Fibroblast of skin of right quadriceps (primary cell): Measurements from ENCODE around the gene NDUFV1.
"Not testable (repeated sequence)": the region's sequence is repeated elsewhere in the genome, so short reads cannot be mapped to it uniquely, and the experiment has no call there.

Experiments used
- DNase-seq: peaks from one replicate; pipeline ENCODE4 v3.0.0-alpha.2; 2013

The NDUFV1 gene

DNA sequence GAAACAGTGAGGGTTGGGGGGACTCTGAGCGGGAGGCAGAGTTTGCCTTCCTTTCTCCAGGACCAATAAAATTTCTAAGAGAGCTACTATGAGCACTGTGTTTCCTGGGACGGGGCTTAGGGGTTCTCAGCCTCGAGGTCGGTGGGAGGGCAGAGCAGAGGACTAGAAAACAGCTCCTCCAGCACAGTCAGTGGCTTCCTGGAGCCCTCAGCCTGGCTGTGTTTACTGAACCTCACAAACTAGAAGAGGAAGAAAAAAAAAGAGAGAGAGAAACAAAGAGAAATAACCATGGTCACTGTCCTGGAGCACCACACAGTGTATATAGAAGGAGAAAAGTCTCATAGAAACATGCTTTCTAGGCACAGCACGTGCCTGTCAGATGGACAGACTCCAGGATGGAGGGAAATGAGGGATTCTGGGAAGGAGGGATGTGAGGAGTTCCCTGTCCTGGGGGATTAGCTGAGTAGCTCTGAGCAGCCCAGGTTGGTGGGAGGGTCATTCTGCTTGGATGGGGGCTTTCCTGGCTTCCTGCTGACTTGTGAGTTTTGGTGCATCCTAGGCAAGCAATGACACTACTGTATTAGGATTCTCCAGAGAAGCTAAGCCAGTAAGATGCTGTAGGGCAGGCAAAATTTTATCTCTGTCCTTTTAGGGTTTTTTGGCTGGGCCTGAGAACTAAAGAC is 20.0 kb upstream of the NDUFV1 start:
- DNase-seq, result no peak

- no peak for DNase-seq
Observed at GRCh38 chr11:67588136-67588503, 18.6 kb upstream of the NDUFV1 start.

GRCh38 chr11:67588899-67589415 is 17.8 kb upstream of the NDUFV1 start:
- DNase-seq, result not testable (repeated sequence)

DNA sequence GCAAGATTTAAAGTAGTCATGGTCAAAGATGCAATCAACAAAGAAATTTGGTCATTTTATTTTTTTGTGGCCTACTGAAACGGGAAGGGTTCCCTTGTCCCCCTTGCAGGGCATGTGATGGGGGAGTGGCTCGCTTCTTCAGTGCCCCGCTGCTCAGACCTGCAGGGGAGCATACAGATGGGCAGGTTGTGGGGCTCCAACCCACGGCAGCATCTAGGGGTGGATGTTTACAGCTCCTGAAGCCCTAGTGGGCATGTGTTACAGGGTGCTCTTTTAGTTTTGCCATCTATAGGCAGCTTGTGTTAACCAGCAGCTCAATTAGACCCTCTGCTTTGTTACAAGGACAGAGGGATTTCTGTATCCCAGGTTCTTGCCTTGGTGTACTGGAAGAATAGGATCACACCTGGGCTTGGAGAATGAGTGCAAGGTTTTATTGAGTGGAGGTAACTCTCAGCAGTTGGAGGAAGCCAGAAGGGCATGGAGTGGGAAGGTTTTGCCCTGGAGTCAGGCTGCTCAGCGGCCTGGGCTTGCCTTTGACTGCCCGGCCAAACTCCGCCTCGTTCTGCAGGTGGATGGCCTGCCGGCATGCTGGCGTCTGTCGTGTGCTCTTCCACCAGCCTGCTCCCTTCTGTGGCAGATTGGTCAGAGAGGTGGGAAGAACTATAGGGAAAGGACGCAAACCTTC is 13.7 kb upstream of the NDUFV1 start:
- no peak for DNase-seq

GRCh38 chr11:67593565-67593905 is 13.2 kb upstream of the NDUFV1 start:
- DNase-seq, result no peak

- no peak for DNase-seq
Observed at GRCh38 chr11:67594480-67594879, 12.3 kb upstream of the NDUFV1 start.

- no peak for DNase-seq
Observed at GRCh38 chr11:67596753-67597300, 9.9 kb upstream of the NDUFV1 start.

- not testable (repeated sequence) for DNase-seq
Observed at GRCh38 chr11:67597458-67597857, 9.3 kb upstream of the NDUFV1 start.

DNA sequence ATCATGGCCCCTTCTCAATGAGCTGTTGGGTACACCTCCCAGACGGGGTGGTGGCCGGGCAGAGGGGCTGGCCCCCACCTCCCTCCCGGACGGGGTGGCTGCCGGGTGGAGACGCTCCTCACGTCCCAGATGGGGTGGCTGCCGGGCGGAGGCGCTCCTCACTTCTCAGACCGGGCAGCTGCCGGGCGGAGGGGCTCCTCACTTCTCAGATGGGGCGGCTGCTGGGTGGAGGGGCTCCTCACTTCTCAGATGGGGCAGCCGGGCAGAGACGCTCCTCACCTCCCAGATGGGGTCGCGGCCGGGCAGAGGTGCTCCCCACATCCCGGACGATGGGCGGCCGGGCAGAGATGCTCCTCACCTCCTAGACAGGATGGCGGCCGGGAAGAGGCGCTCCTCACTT is 8.8 kb upstream of the NDUFV1 start:
- not testable (repeated sequence) for DNase-seq

GRCh38 chr11:67599149-67599548 is 7.6 kb upstream of the NDUFV1 start:
- DNase-seq, result no peak

- DNase-seq, result no peak
Observed at GRCh38 chr11:67600324-67601029, 6.3 kb upstream of the NDUFV1 start.

- DNase-seq, result no peak
Observed at GRCh38 chr11:67601098-67601497, 5.6 kb upstream of the NDUFV1 start.

DNA sequence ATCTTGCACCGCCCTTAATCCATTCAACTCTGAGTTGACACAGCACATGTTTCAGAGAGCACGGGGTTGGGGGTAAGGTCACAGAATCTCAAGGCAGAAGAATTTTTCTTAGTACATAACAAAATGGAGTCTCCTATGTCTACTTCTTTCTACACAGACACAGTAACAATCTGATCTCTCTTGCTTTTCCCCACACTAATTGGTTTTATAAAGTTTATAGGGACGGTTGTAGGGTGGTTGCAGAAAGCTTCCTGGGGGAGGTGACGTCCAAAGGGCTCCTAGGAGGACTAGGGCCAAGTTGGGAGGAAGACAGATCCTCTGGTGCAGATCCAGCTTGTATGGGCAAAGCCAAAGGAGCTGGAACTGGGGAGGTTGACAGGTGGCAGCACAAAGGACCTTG is 2.6 kb upstream of the NDUFV1 start:
- DNase-seq, result not testable (repeated sequence)

DNA sequence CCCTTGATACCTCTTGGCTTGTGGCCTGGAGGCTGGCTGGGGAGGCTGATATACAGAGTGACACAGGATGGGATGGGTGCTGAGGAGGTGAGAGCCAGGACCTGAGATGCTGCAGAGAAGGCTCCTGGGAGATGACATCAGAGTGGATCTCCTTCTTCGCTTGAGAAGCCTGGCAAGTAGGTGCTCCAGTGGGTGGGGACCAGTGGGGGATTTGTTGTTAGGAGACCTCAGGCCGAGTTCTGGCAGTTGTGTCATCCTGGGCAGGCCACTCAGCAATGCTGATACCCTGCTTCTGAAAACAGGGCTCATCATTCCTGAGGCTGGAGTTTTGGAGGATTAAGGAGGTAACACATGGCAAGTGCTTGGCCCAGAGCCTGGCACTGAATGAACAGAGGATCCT is 1.9 kb upstream of the NDUFV1 start:
- DNase-seq, result no peak

- DNase-seq, result no peak
Observed at GRCh38 chr11:67605231-67606011, 1.3 kb upstream of the NDUFV1 start.

GRCh38 chr11:67606093-67606491 is 644 bp upstream of the NDUFV1 start:
- no peak for DNase-seq

- DNase-seq, result no peak
Observed at GRCh38 chr11:67607507-67607906, 771 bp downstream of the NDUFV1 start.

DNA sequence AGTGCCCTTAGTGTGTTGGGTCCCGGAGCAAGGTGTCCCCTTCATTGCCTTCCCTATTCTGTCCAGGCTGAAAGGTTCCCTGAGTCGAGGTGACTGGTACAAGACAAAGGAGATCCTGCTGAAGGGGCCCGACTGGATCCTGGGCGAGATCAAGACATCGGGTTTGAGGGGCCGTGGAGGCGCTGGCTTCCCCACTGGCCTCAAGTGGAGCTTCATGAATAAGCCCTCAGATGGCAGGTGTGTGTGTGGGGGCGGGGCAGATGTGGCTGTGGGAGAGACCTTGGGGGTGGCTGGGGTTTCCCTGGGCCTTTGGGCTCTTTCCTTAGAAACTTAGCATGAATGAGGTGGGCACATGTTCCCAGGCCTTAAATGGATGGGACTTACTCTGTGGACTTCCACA is 1.8 kb downstream of the NDUFV1 start:
- DNase-seq, result no peak

- no peak for DNase-seq
Observed at GRCh38 chr11:67609316-67609715, 2.6 kb downstream of the NDUFV1 start.

DNA sequence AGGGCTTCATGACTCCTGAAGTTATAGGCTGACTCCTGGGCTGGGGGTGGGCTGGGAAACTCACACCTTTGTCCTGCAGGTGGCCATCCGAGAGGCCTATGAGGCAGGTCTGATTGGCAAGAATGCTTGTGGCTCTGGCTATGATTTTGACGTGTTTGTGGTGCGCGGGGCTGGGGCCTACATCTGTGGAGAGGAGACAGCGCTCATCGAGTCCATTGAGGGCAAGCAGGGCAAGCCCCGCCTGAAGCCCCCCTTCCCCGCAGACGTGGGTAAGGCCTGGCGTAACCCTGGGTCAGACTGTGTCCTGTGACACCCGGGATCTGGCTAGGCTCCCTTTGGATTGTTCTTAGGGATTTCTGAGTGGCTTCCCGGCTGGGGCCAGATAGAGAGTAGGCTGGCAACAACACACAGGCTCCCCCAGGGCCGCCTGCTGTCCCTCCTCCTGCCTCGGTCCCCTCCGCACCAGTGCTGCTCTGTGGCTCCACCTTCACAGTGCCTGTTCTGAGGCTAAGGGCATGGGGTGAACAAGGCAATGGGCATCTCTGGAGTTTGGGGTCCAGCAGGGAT is 3.6 kb downstream of the NDUFV1 start:
- no peak for DNase-seq

DNA sequence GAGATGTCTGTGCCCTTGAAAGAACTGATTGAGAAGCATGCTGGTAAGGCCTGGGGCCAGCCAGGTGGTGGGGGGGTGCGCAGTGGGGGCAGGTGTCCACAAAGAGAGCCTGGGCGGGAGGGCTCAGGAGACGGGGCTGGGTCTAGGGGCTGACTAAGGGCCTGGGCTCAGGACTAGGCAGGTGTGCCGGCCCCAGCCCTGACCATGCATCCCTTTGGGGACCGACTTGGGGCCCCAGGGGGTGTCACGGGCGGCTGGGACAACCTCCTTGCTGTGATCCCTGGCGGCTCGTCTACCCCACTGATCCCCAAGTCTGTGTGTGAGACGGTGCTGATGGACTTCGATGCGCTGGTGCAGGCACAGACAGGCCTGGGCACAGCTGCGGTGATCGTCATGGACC is 4.4 kb downstream of the NDUFV1 start:
- no peak for DNase-seq
